GM19395 (cell line): ENCODE results near the gene ENOX1.
"Not testable (repeated sequence)": the region's sequence is repeated elsewhere in the genome, so short reads cannot be mapped to it uniquely, and the experiment has no call there.

Experiments used
- ATAC-seq: cut with Tn5 transposase; IDR thresholded peaks from one replicate; pipeline ENCODE4 v1.9.1; 2021; ENCODE audit warnings: mild to moderate bottlenecking, moderate library complexity; ENCODE audit not compliant: unreplicated experiment

Gene ENOX1

DNA sequence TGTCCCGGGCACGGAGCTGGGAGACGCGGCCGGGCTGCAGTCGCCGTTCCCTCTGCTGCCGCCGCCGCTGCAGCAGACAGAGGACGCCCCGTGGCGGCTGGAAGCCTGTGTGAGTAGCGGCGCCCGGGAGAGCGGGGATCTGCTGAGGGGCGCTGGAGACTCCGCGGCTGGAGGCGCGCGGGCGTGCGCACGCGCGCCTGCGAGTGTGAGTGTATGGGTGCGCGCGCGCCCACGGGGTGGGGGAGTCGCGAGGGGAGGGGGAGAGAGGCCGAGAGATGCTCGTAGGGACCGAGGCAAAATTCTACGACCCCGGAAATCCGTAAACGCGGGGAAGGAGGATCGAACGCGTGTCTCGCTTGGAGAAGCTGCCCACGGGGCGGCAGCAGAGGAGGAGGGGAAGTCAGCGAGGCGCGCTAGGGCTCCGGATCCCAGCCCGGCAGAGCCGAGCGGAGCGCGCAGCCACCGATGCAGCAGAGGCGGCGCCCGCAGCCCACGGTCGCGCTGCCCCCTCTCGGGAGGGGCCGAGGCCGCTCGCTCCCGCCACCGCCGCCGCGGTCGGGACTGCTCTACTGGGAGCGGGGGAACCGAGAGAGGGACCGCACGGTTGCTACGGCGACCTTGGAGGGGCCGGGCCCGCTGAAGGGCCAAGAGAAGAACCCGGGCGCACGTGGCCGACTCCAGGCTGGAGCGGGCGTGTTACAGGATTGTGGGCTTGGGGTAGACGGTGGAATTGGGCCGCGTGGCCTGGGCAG is at the start of gene ENOX1:
ENOX1 (minus strand) TSS at position 207 of the 752 bp plus-strand sequence.
- ATAC-seq = no peak

DNA sequence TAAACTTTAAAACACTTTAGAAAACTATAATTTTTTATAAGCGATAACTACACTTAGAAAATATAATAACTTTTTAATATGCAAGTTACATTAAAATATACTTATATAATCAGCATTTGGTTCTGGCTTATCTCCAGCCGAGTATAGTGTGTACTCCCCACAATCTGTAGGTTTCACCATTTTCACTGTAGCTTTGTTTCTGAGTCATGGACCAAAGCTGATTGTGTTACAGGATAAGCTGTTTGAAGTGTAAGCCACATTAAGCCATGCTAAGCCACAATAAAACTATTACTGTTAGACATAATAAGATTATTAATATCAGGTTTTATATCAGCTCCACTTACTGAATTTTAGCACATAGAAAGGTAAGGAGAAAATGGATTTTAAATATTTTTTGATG is 48.9 kb upstream of the ENOX1 start:
- no peak for ATAC-seq

DNA sequence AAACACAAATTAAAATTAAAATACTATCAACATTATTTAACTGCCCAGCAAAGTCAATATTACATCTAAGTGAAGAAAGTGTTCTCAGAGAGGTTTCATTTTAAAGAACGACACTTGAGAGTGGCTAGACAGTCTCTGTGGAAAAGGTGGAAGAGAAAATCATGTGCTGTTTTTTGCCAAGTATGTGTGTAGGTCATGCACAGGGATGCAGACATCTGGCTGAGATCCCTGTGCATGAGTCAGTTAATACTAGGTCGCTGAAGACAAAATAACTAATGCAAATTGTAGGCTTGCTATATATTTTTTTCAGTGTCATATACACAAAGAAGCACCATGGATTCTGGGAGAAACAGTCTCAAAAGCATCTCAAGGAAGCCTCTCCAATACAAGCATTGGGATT is 44.3 kb upstream of the ENOX1 start:
- no peak for ATAC-seq

DNA sequence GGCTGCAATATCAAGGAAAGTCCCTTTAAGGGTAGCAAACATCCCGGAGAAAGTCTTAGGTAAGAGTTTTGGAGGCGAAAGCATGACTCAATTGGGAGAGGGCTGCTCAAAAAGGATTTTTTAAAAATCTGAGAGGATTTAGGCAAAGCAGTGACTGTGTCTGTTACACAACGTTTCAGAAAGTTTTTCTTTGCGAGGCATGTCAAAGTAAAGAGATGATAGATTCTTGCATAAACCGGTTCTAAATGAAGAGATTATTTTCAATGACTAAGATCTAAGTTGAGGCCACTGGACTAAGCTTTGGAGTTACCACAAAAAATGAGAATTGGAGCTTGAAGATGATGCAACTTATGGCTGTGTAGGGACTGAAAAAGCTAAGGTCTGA is 43.7 kb upstream of the ENOX1 start:
- no peak for ATAC-seq

DNA sequence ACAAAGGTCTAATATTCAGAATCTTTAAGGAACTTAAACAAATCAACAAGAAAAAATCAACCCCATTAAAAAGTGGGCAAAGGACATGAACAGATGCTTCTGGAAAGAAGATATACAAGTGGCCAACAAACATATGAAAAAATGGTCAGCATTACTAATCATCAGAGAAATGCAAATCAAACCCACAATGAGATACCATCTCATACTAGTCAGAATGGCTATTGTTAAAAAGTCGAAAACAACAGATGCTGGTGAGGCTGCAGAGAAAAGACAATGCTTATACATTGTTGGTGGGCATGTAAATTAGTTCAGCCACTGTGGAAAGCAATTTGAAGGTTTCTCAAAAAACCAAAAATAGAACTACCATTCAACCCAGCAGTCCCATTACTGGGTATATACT is 37.9 kb upstream of the ENOX1 start:
- ATAC-seq = not testable (repeated sequence)

DNA sequence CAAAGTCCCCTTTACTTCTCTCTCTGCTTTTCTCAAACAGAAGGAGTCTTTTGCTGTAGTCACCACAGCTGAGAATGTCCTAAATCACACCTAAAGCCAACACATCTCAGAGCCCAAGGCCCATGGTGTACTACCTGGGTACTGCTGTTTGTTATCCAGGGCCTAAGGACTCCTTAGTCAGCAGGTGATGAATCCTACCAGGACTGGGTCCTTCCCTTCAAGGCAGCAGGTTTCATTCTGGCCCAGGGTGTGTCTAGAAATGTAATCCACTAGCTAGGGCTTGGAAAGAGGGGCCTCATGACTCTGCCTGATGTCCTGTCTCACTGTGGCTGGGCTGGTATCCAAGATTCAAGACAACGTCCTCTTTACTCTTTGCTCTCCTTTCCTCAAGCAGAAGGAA is 36.2 kb upstream of the ENOX1 start:
- ATAC-seq = no peak

DNA sequence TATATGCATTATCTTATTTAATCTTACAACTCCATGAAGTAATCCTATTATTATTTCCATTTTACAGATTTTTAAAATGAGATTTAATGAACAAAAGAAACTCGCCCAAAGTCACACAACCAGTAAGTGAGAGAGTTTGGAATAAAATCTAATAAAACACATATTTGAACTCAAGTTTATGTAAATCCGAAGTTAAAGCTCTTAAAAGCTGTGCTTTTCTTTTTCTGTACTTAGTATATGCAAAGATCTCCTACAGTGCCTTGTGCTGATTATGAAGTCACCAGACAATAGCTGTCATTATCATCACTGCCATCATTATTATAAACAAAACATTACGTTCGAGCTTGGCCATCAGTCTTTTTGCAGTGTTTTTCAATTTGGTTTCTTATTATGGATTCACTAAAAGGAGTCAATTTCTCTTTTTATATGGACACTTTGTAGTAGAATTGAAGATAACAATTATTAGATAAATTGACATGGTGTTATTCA is 29.7 kb upstream of the ENOX1 start:
- no peak for ATAC-seq

DNA sequence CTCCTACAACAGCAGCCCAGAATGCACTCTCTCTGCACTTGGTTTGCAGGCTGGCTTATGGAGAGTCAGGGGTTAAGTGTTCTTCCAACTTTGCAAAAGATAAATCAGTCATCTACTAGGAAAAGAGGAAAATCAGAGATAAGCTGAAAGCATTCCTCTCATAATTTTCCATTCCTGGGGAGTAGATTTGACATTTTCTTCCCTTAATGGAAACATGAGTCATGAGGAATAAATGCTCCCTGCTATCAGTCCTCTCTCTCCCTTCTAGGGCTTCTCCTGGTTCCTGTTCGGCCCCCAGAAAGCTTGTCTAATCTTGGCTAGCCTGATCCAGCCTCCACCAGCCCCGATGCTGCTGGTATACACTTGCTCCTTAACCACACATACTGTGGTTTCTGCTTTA is 28.4 kb upstream of the ENOX1 start:
- no peak for ATAC-seq

DNA sequence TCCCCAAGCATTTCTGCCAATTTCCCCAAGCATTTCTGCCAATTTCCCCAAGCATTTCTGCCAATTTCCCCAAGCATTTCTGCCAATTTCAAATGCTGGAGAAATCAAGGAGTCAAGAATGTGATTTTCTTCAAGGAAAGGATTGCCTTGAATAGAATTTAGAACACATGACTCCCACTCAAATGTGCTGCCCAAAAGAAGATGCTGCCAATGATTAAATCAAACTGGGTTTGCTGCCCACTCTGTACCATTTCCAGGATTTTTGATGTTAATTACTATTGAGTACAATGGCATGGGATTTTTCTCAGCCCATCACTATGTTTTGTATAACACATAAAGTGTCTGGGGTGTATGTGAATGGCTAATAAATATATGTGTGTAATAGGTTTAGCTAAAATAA is 21.9 kb upstream of the ENOX1 start:
- no peak for ATAC-seq

DNA sequence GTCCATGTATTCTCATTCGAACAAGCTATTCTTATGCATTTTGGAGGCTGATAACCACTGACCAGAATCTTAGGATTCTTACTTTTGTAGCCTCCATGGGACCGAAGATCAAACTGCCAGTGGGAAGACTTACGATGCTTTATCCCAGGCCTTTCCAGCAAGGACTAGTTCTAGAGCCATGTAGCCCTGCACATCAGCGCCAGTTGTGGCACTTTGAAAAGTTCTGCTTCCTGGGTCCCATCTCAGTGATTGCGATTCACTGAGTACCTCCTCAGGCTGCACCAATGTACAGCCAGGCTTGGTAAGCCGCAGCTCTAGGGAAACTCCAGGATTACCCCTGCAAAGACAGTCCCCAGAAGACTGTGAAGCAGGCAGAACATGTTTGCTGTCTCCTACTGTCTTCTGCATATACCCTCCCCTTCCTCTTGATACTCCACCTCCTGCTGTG is 18.9 kb upstream of the ENOX1 start:
- no peak for ATAC-seq

DNA sequence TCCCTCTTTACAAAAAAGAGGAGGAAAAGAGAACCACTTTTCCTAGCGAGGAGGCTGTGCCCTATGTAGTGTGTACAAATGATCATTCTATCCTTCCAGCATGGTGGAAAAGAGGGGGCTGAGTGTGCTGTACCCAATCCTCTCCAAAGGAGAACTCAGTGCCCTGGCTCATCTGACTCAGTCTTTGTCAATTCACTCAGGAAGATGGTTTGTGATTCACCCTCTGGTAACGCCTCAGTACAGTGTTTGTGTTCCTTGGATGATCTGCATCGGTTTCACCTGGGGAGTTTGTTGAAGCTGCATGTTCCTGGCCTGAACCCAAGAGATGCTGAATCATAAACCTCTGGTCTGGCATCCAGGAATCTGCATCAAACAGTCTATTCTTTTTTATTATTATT is 18.3 kb upstream of the ENOX1 start:
- no peak for ATAC-seq

DNA sequence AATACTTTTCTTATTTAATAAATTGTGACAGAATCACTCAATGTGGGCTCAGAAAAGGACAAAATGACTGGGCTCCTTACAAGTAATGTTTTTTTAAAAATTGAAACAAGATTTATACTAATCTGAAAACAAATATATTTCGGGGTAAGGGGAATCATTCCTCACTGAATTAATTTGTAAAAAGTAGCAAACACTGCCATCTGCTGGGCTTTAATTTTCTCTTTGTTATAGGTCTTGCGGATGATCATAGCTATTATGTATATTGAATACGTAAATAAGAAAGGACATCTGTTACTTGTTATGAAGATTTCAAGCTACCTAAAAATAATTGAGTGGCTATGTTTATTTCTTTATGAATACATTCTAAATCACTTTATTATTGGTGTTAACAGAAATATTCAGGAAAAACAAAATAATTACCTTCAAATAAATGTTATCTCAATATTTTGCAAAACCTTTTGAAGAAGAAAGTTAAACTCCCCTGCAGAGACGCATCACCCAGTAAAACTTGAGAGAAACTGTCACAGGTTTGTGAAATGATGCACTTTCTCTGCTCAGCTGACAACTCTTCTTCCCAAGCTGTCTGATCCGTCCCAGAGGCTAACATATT is 17.8 kb upstream of the ENOX1 start:
- ATAC-seq = no peak

DNA sequence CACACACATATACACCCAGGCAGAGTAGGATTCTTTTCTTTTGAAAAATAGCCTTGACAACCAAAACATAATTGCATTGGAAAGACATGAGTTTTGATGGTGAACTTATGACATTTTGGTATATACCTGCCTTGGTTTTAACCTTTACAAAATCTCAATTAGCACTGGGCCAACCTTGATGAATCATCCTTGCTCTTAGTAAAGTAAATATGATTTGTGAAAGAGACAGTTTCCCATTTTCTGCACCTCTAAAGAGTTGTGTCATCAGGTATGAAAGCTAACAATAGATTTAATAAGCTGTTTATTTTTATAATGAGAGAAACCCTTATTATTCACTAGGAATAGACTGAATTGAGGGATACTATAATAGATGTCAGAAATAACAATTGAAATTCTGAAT is 15.7 kb upstream of the ENOX1 start:
- no peak for ATAC-seq

DNA sequence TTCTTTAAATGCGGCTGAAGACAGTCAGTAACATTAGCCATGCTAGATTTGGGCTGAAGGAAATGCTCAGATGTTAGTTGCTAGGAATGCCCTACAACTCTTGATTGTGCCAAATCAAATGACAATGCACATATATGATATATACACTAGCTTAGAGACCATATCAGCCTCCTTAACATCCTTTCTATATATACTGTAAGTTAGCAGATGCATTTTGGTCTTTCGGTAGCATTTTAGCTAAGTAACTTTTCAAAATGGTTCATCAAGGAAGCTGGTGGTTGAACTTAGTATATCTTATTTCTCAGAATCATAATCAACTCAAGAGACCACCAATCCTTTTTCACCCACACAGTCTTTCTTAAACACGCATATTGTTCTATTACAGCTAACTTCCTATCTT is 14.1 kb upstream of the ENOX1 start:
- ATAC-seq = no peak

DNA sequence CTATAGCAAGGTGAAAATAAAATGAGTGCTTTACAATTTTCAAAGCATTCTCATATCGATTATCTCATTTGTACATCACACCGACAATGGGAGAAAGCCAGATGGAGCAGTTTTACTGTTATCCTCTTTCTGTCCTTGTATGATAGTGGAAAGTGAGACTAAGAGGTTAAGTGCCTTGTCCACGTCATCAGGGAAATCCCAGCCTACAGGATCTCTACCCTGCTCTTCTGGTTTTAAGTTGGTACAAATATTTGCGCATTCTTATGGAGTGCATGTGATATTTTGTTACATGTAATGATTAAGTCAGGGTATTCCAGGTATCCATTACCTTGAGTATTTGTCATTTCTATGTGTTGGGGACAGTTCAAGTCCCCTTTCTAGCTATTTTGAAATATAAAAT is 12.4 kb upstream of the ENOX1 start:
- no peak for ATAC-seq

DNA sequence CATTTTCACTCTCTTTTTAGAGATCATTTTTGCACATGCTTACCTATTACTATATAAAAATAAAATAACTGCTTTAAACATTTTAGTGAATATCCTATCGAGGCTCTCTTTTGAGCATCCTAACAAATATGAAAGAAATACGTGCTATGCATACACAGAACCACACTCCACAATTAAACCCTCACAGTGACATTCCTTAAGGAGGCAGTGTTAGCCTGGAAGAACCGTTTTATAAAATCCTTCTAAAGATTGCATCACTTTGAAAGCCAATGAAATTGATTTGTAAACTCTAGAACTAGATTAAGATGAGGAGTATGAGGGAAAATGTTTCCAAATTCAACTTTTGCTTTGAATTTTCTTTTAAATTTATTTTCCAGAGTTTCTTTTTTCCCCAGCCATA is 11.1 kb upstream of the ENOX1 start:
- ATAC-seq = no peak

DNA sequence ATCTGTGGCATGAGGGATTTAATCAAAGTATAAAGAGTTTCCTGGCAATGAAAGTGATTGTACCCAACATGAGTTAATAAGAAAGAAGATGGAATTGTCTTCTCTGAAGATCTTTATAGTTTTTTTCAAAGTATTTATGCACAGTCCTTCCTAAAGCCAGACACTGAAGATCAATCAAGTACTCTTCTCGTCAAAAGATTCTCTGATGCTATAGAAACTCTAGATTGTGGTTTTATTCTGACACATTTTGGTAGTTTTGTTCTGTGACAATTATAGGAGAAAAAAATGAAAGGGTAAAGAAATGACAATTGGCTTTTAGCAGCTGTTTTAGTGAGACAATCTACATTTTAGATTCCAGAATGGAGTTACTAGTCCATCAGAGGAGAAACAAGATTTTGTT is 10.4 kb upstream of the ENOX1 start:
- ATAC-seq = no peak

DNA sequence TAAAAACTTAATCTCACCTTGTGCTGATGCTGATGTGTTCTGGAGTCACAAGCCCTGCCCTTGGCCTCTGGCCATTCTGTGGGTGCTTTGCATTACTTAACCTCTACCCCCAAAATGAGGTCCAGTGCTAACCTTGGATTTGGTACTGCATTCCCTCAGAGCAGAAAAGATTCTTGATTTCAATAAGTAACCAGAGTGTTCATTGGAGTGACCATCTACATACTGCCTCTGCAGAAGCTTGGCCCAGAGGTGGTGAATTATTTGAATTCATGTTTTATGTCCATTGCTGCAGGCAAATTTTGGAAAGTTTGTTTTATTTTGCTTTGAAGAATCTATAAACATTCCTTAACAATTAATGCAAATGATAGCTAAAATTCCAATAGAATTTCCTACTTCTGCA is 7.6 kb upstream of the ENOX1 start:
- no peak for ATAC-seq

DNA sequence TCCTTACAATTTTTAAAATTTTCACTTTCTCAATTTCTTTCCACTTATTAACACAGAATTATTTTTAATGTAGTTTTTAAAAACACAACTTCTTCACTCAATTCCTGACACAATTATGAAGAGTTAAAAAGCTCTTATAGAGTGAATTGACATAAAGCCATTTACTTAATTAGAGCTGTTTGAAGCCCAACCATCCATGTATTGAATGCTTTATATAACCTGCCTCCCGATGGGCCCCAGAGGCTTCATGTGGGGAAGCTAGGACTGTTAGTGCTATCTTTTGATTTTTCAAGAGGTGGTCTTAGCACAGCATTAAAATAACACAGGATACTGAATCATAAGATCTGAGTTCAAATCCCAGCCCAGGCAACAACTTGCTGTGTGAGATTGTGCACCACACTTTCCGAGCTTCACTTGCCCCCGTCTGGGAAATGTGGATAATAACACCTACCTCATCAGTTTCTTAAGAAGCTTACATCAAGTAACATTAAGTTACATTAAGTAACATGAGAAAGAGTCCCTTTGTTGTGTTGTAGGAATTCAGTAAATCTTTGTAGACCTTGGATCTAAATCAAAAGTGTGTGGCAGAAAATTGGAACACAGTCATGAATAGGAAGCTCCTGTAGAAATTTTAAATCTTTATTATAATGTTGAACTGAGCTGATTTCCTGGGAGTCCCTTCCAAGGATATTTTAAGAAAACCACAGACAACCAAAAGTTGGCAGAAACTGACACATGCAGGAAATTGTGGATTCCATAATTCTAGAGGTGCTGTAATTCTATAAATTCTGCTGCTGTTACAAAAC is 5.5 kb upstream of the ENOX1 start:
- ATAC-seq = no peak

DNA sequence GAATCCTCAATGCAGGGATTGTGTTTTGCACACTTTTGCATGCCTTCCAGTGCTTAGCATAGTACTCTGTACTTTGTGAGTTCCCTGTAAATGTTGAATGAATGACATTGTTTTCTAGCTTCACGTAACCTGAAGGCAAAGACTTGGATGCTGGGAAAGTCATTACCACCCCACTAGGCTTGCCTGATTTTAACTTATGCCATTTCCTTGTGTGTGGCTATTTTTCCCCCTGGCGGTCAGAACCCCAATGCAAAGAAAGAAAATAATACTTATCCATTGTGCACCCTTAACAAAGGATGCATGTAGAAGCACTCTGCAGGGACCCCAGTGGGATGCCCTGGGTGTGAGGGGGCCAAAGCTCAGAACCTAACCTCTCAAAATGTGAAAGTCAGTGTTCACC is 1.2 kb upstream of the ENOX1 start:
- ATAC-seq = no peak

DNA sequence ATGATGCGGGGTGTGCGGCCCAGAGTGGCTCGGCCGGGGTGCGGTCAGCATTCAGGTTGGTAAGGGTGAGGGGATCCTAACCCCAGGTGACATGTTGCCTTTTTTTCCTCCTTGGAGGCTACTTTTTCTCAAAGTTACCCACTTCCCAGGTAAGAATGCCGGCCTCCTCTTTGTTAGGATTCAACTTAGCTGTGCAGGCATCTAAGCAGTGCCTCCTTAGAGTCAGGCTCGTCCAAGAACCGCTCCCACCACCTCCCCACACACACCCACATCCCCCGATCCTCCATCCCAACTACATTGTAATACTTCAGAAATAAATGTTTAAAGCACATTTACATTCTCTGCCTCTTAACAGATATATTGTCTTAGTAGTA is 733 bp upstream of the ENOX1 start:
- ATAC-seq = no peak

DNA sequence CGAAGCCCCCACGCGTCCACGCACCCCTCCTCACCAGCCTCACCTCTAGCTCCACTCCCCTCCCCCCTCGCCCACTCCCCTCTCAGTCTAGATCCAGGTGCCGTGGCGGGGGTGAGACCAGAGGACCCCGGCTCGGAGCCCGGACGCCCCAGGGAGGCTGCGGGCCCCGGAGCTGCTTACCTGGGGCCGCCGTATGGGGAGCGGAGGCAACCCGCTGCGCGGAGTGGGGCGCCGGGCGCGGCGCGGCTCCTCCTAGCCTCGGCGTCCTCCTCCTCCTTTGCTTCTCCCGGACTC is 353 bp downstream of the ENOX1 start:
- no peak for ATAC-seq
